GM18861 (cell line): ENCODE results near the gene SLC9C1.

Experiments
- ATAC-seq: cut with Tn5 transposase; IDR thresholded peaks from one replicate; pipeline ENCODE4 v1.9.1; 2021; ENCODE audit not compliant: unreplicated experiment

SLC9C1 gene

DNA sequence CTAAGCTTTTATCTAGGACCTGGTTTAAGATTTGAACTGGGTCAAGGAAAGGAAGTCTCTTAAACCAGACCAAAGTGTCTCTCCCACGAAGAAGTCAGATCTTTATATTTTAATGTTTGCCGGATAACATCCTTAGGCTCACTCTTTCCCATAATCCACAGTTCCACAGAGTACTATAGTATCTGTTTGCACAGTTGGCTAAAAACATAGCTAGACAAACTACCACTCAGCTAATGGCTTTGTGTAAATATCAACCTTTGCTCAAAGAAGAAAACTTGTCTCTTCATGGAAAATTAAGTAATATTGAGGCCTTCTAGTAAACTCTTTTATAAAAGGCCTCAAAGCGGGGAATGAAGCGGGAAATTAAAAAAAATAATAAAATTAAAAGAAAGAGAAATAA, 13.5 kb upstream of the SLC9C1 start:
- no peak for ATAC-seq

DNA sequence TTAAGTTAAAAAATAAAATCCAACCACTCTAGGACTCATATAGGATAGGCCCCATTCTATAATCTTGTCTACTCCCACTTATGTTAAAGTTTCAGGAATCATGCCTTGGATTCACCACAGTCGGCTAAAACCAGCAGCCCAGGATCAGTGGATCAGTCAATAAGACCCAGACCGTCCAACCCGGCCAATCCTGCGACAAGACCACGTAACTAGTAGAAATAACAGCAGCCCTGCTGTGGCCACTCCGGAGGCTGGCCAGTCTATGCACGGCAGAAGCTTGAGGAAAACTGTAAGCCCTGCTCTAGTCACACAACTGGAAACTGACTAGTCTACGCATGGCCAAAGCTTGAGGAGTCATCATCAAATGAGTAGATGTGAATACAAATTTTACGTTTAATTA, 12.8 kb upstream of the SLC9C1 start:
- ATAC-seq = no peak

DNA sequence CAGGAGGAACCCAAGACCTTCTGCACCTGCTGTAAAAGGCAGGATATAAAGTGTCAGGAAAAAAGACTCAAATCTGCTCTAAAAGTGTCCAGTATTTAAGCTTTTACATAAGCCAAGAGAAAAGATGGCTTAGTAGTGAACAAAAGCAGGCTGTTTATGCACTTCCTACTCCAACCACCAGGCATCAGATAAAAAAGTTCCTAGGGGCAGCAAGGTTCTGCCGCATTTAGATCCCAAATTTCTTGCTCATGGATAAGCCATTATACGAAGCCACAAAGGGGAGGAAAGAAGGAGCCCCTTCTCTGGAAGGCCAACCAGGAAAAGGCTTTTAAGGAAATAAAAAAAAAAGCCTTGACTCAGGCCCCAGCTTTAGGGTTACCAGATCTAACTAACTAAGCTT, 10.6 kb upstream of the SLC9C1 start:
- ATAC-seq = no peak

DNA sequence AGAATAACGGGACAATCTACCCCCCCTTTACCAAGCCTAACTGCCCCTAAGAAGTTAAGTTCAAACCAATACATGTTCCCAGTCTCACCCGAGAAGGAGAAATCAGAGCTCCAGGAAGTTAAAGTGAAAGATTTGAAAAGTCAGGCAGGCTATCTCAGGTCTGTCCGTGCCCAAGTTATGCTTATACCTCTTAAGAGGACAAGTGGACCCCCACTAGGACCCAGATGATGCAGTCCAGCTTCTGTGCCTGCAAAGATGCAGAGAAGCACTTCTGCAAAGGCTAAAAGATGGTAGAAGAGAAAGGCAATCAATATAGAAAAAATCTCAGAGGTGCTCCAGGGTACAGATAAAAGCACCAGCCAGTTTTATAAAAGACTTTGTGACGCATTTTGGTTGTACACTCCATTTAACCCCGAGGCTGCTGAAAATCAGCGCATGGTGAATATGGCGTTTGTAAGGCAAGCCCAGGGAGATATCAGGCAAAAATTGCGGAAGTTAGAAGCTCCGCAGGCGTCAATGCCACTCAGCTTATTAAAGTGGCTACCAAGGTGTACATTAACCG, 9.8 kb upstream of the SLC9C1 start:
- ATAC-seq = no peak

DNA sequence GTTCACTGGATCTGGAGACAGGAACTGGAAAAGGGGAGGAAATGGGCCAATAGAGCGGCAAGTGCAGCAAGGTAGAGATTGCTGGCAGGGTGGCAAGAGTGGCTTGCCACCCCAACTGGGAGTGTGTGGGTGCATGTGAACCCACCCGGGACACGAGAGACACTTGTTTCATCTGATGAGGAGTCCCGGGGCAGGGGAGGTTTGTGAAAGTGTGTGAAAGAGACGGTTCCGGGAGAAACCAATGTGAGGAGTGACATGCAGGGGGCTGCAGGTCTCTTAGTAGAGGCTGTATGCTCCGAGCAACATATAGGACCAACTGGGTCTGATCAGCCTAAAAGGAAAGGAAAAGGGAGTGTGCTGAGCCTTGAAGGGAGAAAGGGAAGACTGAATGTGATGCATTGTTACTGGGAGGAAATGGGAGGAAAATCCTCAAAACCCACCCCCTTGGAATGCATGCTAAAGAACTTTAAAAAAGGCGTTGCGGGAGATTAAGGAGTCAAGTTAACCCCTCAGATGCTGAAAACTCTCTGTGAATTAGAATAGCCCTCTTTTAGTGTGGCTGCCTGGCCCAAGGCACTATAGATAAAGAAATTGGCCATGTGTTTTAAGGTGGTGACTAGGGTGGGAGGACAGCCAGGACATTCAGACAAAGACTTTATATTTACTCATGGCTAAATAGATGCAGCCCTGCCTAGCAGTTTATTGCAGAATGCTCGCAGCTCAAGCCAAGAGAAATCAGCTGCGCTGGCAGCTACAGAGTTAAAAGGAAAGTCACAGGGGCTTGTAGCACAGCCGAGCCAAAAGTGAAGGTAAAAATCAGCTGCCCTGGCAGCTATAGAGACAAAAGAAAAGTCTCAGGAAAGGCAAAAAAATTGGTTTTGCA, 9.1 kb upstream of the SLC9C1 start:
- ATAC-seq = no peak

DNA sequence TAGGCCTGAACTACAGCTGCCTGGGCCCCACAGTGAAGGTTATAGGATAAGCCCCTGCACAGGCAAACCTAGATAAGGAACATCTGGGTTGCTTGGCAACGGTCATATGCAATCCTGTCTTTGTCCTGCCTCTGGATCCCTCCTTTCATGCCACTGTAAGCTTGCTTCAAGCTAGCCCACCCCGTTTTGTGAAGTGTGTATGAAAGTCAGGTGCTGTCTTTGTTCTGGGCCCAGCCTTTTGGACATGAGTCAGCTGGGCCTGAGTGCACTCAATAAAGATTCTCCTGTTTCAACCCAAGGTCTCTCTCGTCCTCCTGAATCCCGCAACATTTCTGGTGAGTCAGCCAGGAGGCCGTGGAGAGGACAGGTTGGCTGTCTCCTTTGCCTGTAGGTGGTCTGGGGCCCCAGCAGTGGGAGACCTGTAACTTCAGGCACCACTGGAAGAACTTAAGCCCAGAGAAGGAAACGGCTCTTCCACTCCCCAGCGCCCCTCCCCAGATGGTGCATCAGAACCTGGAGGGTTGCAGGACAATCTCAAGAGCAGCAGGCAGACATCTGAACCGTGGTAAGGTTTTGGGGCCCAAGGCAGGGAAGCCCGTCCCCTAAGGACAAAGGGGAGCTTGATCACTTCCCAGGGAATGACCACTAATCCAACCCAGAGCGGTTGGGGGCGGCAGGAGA, 8.3 kb upstream of the SLC9C1 start:
- no peak for ATAC-seq

DNA sequence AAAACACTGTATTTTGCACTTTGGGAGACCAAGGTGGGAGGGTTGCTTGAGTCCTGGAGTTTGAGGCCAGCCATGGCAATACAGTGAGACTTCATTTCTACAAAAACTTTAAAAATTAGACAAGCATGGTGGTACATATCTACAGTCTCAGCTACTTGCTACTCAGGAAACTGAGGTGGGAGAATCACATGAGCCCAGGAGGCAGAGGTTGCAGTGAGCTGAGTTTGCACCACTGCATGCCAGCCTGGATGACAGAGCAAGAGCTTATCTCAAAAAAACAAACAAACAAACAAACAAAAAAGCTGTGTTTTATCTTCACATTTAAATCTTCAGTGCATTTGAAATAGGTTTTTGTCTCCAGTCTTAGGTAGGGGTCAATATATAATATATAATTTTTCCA, 4.8 kb upstream of the SLC9C1 start:
- ATAC-seq = no peak

DNA sequence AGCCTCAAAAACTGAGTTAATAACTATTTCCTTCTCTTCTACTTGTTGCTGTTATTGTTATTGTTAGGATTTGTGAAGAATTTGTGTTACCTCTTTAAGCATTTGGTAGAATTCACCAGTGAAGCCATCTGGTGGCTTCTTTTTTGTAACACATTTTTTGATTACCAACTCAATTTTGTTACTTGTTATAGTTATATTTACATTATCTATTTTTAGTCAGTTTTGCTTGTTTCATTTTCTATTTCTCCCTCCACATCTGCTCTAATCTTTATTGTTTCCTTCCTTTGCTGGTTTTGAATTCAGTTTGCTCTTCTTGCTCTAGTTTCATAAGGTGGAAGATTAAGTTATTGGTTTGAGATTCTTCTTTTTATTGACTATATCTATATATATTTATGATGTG, 3.7 kb upstream of the SLC9C1 start:
- no peak for ATAC-seq

DNA sequence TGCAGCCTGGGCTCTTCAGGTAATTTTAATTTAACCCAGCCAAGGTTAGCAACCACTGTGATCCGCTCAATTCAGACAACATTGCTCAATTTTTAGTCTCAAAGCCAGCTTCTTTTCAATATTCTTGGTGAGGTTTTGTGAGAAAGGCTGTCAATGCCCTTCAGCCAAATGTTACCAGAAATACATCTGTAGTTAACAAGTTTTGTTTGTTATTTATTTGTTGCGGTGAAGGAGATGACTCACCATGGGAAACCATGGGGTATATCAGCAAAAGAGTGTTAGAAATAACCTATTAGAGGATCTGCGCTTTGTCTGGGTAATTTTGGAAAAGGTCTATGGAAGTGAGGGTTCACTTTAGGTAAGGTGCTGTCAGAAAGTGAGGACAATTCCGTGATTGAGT, 5.0 kb downstream of the SLC9C1 start:
- ATAC-seq = no peak

DNA sequence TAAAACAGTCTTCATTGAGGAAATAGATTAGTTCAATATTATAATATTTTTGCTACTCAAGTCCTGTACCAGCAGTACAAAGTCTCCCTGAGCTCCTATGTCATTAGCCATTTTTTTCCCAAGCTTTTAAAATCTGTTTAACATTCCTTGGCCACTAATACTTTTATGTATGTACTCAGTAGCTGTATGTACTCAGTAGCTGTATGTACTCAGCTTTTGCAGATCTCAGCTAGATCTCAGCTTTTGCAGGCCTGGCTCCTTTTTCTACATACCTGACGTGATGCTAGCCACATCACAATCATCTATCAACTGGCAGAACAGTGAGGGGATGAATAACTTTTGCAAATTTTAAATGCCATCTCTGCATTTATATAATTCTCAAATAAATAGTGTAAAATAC, 13.8 kb downstream of the SLC9C1 start:
- ATAC-seq = no peak

DNA sequence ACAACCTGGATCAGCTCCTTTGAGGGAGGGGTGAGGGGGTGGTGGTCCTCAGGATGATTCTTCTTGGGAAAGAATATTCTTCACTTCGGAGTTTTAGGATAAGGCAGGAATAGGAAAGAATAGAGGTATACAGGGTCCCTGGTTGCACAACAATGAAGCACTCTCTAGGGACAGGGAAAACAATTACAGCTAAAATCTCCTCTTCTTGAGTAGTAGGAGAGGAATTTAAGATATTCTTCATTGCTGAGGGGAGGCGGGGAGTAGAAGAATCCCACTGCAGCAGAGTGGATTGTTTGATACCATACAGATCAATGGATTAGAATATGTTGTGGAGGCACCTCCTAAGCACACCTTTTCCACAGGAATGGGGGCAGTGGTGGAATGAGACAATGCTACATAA, 20.5 kb downstream of the SLC9C1 start:
- ATAC-seq = no peak

DNA sequence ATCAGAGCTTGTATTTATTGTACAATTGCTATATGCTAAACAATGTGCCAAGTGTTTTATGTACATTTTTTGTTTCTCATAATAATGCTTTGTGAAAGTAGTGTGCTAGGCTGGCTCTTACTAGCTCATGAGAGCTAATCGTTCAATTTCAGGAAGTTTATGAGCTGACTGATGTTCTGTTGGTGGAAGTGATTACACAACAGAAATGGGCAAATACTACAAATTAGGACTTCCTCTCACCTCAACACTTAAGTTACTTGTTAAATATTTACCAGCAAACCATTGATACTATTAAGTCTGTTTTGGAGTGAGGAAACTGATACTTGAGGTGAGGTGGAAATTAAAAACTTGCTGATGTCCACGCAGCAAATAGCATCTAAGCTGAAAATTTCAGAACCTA, 32.3 kb downstream of the SLC9C1 start:
- ATAC-seq = no peak

DNA sequence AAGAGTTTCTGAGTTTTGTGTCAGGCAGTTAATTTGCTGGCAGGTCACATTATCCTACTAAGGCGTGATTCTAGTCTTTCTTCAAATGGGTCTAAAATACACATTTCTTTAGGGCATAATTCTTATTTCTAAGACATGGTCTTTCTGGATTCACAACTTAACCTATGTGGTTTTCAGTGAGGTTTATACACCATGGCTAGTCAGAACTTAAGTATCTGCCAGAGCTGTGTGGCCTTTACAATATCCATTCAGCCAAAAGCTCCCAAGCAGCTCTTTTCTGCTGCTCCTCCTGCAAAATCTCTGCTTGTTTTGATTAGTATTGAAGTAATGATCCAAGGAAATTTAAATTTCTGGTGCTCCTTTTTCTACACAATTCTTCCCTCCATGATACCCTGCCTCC, 33.5 kb downstream of the SLC9C1 start:
- ATAC-seq = no peak

DNA sequence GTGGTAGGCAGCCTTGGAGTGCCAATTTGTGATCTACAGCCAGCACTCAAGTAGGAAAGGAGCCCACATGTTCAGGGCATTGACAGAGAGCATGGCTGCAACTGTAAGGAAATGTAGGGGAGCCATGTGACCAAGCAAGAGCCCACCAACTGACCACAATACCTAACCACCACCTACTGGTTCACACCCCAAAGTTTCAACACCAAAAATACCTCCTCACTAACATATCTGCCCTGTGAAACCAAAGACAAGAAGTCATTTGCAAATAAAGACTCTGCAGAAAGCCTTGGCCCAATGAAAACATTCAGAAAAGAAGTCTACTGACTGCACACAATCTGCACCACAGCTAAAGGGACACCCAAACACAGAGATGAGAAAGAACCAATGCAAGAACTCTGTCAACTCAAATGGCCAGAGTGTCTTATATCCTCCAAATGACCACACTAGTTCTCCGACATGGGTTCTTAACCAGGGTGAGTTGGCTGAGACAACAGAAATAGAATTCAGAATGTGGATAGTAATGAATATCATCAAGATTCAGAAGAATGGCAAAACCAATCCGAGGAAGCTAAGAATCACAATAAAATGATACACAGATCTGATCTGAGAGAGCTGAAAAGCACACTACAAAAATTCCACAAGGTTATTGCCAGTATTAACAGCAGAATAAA, 40.6 kb downstream of the SLC9C1 start:
- ATAC-seq = no peak

DNA sequence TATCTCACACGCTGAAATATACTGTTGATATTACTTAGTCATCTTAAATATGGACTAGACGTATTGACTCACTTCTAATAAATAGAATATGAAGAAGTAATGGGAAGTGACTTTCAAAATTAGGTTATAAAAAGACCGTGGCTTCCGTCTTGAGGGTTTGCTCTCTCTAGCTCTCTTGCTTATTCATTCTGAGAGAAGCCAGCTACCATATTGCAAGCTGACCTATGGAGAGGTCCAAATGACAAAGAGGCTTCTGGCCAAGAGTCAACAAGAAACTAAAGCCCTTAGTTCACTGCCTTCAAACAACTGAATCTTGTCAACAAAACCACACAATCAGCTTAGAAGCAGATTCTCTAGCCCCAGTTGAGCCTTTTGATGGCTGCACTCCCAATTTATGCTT, 46.1 kb downstream of the SLC9C1 start:
- no peak for ATAC-seq

DNA sequence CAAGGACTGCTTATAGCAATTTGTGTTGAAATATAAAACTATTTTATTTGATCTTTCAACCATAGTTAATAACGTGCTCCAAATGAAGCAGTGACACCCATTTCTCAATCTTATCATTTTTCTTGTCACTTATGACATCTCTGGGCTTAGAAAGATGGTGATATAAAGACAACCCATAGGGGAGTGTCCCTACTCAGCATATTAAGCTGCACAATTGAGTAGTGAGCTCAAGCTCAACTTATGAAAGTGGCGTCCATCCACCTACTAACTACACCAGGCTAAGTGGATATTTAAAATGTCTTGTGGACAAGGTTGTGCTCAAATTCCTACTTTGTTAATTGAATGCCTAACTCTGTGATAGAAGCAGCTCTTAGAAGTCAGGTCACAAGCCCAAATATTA, 46.7 kb downstream of the SLC9C1 start:
- no peak for ATAC-seq

DNA sequence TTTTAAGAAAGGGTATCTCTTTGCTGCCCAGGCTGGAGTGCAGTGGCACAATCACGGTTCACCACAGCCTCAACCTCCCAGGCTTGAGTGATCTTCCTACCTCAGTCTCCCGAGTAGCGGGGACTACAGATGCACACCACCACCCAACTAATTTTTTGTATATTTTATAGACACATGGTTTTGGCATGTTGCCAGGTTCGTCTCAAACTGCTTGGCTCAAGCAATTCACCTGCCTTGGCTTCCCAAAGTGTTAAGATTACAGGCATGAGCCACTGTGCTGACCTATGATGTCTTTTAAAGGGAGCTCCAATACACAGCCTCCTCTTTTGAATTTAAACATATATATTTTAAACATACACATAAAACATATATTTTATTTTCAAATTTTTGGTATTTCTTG, 60.9 kb downstream of the SLC9C1 start:
- no peak for ATAC-seq

DNA sequence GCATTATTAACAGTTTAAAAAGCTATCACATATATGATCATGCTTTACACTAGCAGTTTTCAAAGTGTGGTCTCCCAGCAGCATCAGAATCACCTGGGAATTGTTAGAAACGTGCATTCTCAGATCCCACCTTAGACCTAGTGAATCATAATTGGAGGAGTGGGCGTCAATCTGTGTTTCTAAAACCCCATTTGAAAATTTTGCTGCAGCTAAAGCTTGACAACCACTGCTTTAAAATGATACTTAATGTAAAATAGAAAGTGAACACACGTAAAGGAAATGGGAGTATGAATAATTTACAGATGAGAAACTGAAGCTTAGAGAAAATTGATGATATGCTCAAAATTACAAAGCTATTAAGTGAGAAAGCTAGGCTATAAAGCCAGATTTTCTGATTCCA, 62.3 kb downstream of the SLC9C1 start:
- ATAC-seq = no peak

DNA sequence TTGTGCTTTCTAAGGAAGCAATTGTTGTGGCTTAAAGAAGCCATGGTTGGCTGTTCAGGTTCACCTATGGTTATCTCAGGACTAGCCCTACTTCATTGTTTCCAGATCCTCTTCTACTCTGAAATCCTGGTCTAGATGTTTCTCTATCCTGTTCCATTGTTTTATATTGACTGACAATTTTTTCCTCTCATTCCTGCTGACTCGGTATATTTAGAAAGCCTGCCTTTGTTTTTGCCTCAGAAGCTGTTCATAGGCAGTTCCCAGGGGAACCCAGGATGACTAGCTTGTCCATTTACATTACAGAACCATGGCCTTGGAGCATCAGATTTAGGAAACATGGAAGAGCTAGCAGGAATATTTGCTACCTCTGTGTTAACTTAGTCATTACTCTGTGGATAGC, 64.0 kb downstream of the SLC9C1 start:
- ATAC-seq = no peak

DNA sequence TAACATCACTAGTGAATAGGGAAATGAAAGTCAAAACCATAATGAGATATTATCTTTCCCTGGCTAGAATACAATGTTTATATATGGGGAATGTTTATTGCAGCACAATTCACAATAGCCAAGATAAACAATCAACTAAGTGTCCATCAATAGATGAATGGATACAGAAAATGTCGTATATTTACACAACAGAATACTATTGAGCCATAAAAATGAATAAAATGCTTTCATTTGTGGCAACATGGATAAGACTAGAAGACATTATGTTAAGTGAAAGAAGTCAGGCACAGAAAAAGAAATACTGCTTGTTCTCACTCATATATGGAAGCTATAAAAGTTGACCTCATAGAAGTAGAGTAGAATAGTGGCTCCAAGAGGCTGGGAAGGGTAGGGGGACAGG, 65.2 kb downstream of the SLC9C1 start:
- no peak for ATAC-seq

DNA sequence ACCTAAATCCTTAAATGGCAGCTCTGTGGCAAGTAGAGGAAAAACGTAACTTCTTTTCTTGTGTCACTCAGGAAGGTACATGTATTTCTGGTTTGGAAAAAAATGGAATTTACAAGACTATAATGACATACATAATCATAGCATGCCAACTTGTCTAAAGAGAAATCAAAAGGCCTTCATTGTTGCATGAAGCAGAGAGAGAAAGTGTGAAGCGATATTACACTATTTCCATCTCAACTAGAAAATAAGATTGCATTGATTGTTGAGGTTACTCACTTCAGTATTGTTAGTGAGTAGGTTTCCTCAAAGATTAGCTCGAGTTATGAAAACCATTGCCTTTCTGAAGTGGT, 93.7 kb downstream of the SLC9C1 start:
- no peak for ATAC-seq
